Liver (tissue), 9 donors: ENCODE results near the gene AFTPH. TPM values are rescaled to one million over a fixed set of nuclear protein-coding genes. Genes with fewer than 3 reads are reported as not detected.

ENCODE experiments used
- DNase-seq: peaks from one replicate; pipeline ENCODE4 v3.0.0-alpha.2; 2017; ENCODE audit warnings: low spot score
- H3K27ac ChIP-seq, 2 donors: one replicate each; pipeline ENCODE4 v1.7.0; 2013; ENCODE audit warnings: inconsistent platforms in 2 of 2, low read length in 2 of 2, control low read depth in 1 of 2, low read depth in 1 of 2, mild to moderate bottlenecking in 1 of 2
- H3K27me3 ChIP-seq, 4 donors: one replicate each; pipeline versions ENCODE4 v1.6.1 to v1.7.0; 2013; ENCODE audit warnings: low read length in 3 of 4, inconsistent platforms in 1 of 4, mild to moderate bottlenecking in 1 of 4, moderate library complexity in 1 of 4; ENCODE audit not compliant: control insufficient read depth in 4 of 4, insufficient read depth in 4 of 4
- H3K36me3 ChIP-seq, 4 donors: one replicate each; pipeline versions ENCODE4 v1.6.1 to v1.7.0; 2013; ENCODE audit warnings: low read length in 3 of 4, mild to moderate bottlenecking in 3 of 4, low read depth in 1 of 4, moderate library complexity in 1 of 4; ENCODE audit not compliant: control insufficient read depth in 4 of 4, insufficient read depth in 3 of 4
- H3K4me1 ChIP-seq, 4 donors: one replicate each; pipeline versions ENCODE4 v1.6.1 to v1.7.0; 2013; ENCODE audit warnings: low read length in 3 of 4, mild to moderate bottlenecking in 3 of 4, moderate library complexity in 1 of 4; ENCODE audit not compliant: control insufficient read depth in 4 of 4, insufficient read depth in 4 of 4
- H3K4me3 ChIP-seq, 3 donors: one replicate each; pipeline versions ENCODE4 v1.6.1 to v1.7.0; 2013; ENCODE audit warnings: low read length in 3 of 3, control low read depth in 1 of 3, low read depth in 1 of 3, mild to moderate bottlenecking in 1 of 3
- H3K9ac ChIP-seq, 2 donors: one replicate each; pipeline ENCODE4 v1.7.0; 2013; ENCODE audit warnings: low read length in 2 of 2, mild to moderate bottlenecking in 2 of 2, moderate library complexity in 2 of 2, control low read depth in 1 of 2, low read depth in 1 of 2
- H3K9me3 ChIP-seq, 4 donors: one replicate each; pipeline versions ENCODE4 v1.6.1 to v1.7.0; 2013; ENCODE audit warnings: low read length in 3 of 4; ENCODE audit not compliant: control insufficient read depth in 4 of 4
- ATF3 ChIP-seq: IDR thresholded peaks from 2 replicates; pipeline ENCODE4 v1.6.1; 2016; ENCODE audit warnings: antibody characterized with exemption
- FOXA1 ChIP-seq: IDR thresholded peaks from 2 replicates; pipeline ENCODE4 v1.6.1; 2016; ENCODE audit warnings: antibody characterized with exemption
- GABPA ChIP-seq, 2 donors: IDR thresholded peaks in 1 of 2; conservative IDR thresholded peaks in 1 of 2; 2 replicates each; pipeline ENCODE4 v1.6.1; 2016; ENCODE audit warnings: antibody characterized with exemption in 2 of 2, mild to moderate bottlenecking in 1 of 2, moderate library complexity in 1 of 2
- HNF4A ChIP-seq, 2 donors: conservative IDR thresholded peaks; 2 replicates each; pipeline ENCODE4 v1.6.1; 2016; ENCODE audit warnings: antibody characterized with exemption in 2 of 2, mild to moderate bottlenecking in 2 of 2
- HNF4G ChIP-seq: IDR thresholded peaks from 2 replicates; pipeline ENCODE4 v1.6.1; 2016; ENCODE audit warnings: antibody characterized with exemption
- JUND ChIP-seq, 2 donors: IDR thresholded peaks; 2 replicates each; pipeline ENCODE4 v1.6.1; 2016; ENCODE audit warnings: antibody characterized with exemption in 2 of 2
- MAX ChIP-seq: IDR thresholded peaks from 2 replicates; pipeline ENCODE4 v1.6.1; 2016; ENCODE audit warnings: antibody characterized with exemption
- NR2F2 ChIP-seq: IDR thresholded peaks from 2 replicates; pipeline ENCODE4 v1.6.1; 2016; ENCODE audit warnings: antibody characterized with exemption
- RAD21 ChIP-seq, 2 donors: IDR thresholded peaks; 2 replicates each; pipeline ENCODE4 v1.6.1; 2016; ENCODE audit warnings: antibody characterized with exemption in 2 of 2, mild to moderate bottlenecking in 2 of 2
- RXRA ChIP-seq, 2 donors: IDR thresholded peaks; 2 replicates each; pipeline ENCODE4 v1.6.1; 2017 to 2018; ENCODE audit warnings: antibody characterized with exemption in 2 of 2, mild to moderate bottlenecking in 1 of 2
- TAF1 ChIP-seq: conservative IDR thresholded peaks from 2 replicates; pipeline ENCODE4 v1.6.1; 2016; ENCODE audit warnings: antibody characterized with exemption, mild to moderate bottlenecking
- ZBTB33 ChIP-seq: IDR thresholded peaks from 2 replicates; pipeline ENCODE4 v1.6.1; 2016; ENCODE audit warnings: antibody characterized with exemption
- WGBS: extraction: QIAGEN DNeasy Blood & Tissue Kit; methylation state at CpG from one replicate; pipeline ENCODE4 v1.1.7; 2013; 5-methylcytosine and 5-hydroxymethylcytosine counted together
- polyA plus RNA-seq, 2 donors: library from polyadenylated mRNA; stranded (reverse) in 1 of 2; unstranded in 1 of 2; fragments of 200-250 nt in 1 of 2; fragments of >200 nt in 1 of 2; fragmentation: Nextera tagmentation in 1 of 2; extraction: Ambion mirVana in 1 of 2; gene quantifications; one replicate each; pipeline versions ENCODE4 v1.2.1 to v1.2.3, GENCODE V29; 2013 to 2015
- total RNA-seq, 2 donors: library from RNA; depleted of rRNA; stranded (reverse); fragments of >200 nt; gene quantifications; one replicate each; pipeline ENCODE4 v1.2.3, GENCODE V29; 2014
- TF ChIP-seq, protein P1 (sequence below): fragments of 150-350 bp; IDR thresholded peaks from 2 replicates; pipeline ENCODE4 v1.5.1; 2017; ENCODE audit warnings: improper control_type of control experiment, low read depth, low read length; ENCODE audit not compliant: missing input control
- TF ChIP-seq, protein P2 (sequence below): IDR thresholded peaks from 2 replicates; pipeline ENCODE4 v1.6.1; 2016; ENCODE audit warnings: antibody characterized with exemption, mild to moderate bottlenecking
- donor health status: healthy.
- donor health status: healthy.
- donor health status: healthy.
- donor health status: healthy.
- donor health status: healthy.

Gene AFTPH
- total and polyA plus RNA-seq, 4 donors: 10.5 to 27.9 (median 20.6) TPM

- no peaks in the 10 kb centered on the region for H3K36me3 ChIP-seq
- H3K4me3 ChIP-seq: no peak overlapping the region
- H3K27me3 ChIP-seq: no peaks in the 10 kb centered on the region
- no peaks in the 10 kb centered on the region for H3K4me1 ChIP-seq
- H3K9ac ChIP-seq: no peak overlapping the region
- H3K9me3 ChIP-seq: no peaks in the 10 kb centered on the region
- WGBS: 71% methylated on average over 1 of the region's 1 CpG
- no peak for DNase-seq
- TF ChIP-seq HNF4A (conservative IDR thresholded peaks at IDR 0.05): no peak
- TF ChIP-seq, protein P1, sequence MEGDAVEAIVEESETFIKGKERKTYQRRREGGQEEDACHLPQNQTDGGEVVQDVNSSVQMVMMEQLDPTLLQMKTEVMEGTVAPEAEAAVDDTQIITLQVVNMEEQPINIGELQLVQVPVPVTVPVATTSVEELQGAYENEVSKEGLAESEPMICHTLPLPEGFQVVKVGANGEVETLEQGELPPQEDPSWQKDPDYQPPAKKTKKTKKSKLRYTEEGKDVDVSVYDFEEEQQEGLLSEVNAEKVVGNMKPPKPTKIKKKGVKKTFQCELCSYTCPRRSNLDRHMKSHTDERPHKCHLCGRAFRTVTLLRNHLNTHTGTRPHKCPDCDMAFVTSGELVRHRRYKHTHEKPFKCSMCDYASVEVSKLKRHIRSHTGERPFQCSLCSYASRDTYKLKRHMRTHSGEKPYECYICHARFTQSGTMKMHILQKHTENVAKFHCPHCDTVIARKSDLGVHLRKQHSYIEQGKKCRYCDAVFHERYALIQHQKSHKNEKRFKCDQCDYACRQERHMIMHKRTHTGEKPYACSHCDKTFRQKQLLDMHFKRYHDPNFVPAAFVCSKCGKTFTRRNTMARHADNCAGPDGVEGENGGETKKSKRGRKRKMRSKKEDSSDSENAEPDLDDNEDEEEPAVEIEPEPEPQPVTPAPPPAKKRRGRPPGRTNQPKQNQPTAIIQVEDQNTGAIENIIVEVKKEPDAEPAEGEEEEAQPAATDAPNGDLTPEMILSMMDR: no peak
- TF ChIP-seq ATF3: no peak
- TF ChIP-seq RXRA (IDR thresholded peaks at IDR 0.05): no peak
- TF ChIP-seq RAD21 (IDR thresholded peaks at IDR 0.05): no peak
- TF ChIP-seq, protein P2, sequence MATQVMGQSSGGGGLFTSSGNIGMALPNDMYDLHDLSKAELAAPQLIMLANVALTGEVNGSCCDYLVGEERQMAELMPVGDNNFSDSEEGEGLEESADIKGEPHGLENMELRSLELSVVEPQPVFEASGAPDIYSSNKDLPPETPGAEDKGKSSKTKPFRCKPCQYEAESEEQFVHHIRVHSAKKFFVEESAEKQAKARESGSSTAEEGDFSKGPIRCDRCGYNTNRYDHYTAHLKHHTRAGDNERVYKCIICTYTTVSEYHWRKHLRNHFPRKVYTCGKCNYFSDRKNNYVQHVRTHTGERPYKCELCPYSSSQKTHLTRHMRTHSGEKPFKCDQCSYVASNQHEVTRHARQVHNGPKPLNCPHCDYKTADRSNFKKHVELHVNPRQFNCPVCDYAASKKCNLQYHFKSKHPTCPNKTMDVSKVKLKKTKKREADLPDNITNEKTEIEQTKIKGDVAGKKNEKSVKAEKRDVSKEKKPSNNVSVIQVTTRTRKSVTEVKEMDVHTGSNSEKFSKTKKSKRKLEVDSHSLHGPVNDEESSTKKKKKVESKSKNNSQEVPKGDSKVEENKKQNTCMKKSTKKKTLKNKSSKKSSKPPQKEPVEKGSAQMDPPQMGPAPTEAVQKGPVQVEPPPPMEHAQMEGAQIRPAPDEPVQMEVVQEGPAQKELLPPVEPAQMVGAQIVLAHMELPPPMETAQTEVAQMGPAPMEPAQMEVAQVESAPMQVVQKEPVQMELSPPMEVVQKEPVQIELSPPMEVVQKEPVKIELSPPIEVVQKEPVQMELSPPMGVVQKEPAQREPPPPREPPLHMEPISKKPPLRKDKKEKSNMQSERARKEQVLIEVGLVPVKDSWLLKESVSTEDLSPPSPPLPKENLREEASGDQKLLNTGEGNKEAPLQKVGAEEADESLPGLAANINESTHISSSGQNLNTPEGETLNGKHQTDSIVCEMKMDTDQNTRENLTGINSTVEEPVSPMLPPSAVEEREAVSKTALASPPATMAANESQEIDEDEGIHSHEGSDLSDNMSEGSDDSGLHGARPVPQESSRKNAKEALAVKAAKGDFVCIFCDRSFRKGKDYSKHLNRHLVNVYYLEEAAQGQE: no peak
- no peak for TF ChIP-seq JUND (IDR thresholded peaks at IDR 0.05)
- no peak overlapping the region for H3K27ac ChIP-seq
These were observed 22.2 kb upstream of the AFTPH start for GRCh38 chr2:64501946-64502345.

DNA sequence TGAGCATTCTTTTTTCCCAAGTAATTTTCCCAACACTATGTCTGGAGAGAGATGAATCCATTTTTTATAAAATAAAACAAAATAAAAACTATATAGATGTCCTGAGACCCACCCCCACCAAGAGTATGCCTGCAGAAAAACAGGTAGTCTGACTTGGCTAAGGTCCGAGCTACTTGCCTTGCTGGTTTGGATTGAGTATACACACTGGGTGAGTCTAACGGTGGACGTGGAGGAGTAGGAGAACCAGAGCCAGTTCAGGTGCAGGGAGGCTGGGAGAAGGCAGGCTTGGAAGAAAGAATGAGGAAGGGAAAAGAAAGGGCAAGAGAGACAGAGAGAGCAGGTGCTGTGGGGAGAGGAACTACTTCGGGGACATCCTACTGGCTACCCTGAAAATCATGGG lies 21.3 kb upstream of the AFTPH start:
- Histone ChIP-seq H3K4me3 (no peak overlapping the region), H3K27ac (no peak overlapping the region), H3K9me3 (no peaks in the 10 kb centered on the region), H3K9ac (no peak overlapping the region), H3K36me3 (no peaks in the 10 kb centered on the region), H3K27me3 (no peaks in the 10 kb centered on the region), H3K4me1 (no peaks in the 10 kb centered on the region)
- DNase-seq: no peak
- WGBS: 94% methylated on average over 4 of the region's 4 CpGs
- no peak for TF ChIP-seq TAF1
- TF ChIP-seq NR2F2: no peak
- TF ChIP-seq RAD21 (IDR thresholded peaks at IDR 0.05): no peak
- no peak for TF ChIP-seq HNF4A (conservative IDR thresholded peaks at IDR 0.05)
- no peak for TF ChIP-seq HNF4G
- TF ChIP-seq MAX: no peak
- no peak for TF ChIP-seq GABPA (IDR thresholded peaks at IDR 0.05 in 1 of 2, conservative IDR thresholded peaks at IDR 0.05 in 1 of 2)
- no peak for TF ChIP-seq RXRA (IDR thresholded peaks at IDR 0.05)
- TF ChIP-seq, protein P1: no peak
- no peak for TF ChIP-seq FOXA1
- TF ChIP-seq, protein P2: no peak
- TF ChIP-seq ZBTB33: no peak
- TF ChIP-seq JUND (IDR thresholded peaks at IDR 0.05): no peak
